VCaP (cell line): Measurements from ENCODE around the gene COL13A1.

Experiments used
- H3K27ac ChIP-seq: fragments of 450-650 bp; 2 replicates; pipeline ENCODE4 v1.5.1; 2017
- TF ChIP-seq, protein P1 (sequence below): fragments of 450-650 bp; conservative IDR thresholded peaks from 2 replicates; pipeline ENCODE4 v1.5.1; 2017; ENCODE audit warnings: mild to moderate bottlenecking, moderate library complexity

COL13A1 gene

DNA sequence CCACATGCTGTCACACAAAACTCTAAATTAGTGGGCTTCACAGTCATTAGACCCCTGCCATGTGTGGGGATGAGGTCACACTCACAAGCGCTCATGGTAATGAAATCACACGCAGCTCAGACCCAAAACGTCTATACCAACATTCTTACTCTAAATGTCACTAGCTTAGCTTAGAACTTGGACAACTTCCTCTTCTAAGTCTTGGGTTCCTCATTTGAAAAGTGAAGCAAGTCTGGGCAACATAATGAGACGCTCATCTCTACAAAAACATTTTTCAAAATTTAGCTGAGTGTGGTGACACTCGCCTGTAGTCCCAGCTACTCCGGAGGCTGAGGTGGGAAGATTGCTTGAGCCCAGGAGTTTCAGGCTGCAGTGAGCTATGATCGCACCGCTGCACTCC lies 158.2 kb downstream of the COL13A1 start:
- TF ChIP-seq, protein P1, sequence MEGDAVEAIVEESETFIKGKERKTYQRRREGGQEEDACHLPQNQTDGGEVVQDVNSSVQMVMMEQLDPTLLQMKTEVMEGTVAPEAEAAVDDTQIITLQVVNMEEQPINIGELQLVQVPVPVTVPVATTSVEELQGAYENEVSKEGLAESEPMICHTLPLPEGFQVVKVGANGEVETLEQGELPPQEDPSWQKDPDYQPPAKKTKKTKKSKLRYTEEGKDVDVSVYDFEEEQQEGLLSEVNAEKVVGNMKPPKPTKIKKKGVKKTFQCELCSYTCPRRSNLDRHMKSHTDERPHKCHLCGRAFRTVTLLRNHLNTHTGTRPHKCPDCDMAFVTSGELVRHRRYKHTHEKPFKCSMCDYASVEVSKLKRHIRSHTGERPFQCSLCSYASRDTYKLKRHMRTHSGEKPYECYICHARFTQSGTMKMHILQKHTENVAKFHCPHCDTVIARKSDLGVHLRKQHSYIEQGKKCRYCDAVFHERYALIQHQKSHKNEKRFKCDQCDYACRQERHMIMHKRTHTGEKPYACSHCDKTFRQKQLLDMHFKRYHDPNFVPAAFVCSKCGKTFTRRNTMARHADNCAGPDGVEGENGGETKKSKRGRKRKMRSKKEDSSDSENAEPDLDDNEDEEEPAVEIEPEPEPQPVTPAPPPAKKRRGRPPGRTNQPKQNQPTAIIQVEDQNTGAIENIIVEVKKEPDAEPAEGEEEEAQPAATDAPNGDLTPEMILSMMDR: no peak
- no peak overlapping the region for H3K27ac ChIP-seq

DNA sequence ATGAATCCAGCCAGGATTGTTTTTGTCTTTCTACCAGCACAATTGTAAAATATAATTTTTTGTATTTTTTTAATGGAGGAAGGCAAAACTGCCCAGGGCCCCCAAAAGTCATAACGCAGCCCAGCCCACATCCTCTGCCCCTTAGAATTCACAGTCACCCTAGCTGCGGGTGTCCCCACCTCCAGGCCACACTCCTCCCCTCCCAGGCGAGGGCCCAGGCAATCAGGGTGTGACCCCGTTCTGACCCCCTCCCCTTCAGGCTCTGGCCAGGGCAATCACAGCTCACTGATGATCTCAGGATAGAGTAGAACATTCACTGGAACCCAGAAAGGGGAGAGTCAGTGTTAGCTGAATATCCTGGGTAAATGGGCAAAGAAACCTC lies 158.9 kb downstream of the COL13A1 start:
- TF ChIP-seq, protein P1: no peak
- H3K27ac ChIP-seq: no peak overlapping the region

DNA sequence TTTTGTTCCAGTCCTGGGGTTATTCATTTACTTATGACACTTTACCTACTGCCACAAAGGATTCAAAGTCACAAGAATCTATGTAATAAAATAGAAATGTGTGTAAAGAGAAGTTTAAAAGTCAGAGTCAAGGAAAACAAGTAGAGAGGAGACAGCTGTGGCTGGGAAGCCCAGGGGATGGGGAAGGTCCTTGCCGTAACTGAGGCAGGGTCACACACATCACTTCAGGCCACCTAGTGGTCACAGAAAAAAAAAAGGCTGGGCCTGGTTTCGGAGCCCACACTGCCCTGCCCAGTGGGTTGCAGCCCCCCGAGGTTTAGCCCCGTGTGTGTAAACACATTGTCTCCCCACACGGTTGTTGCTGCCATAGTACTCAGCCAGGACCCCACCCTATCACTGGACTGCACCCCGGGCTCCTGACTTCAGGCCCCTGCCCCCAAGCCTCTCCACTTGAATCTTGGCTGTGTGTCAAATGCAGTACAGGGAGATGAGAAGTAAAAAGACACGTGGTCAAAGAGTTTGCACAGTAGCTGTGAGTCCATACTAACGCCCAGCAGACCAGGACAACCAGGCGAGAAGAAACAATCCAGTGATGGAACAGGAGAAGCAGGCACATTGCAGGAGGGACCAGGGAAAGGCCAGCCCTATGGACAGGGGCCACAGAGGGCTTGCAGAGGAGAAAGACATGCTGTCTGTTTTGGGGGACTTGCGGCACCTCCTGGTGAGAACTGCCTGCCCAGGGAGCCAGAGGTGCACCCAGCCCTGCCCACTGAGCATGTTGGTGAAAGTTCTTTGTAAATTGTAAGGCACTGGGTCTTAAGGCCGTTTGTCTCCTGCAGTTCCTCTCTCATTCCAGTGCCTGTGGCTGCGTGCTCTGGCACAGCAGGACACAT lies 159.5 kb downstream of the COL13A1 start:
- H3K27ac ChIP-seq: no peak overlapping the region
- TF ChIP-seq, protein P1: peak; percentile 56

DNA sequence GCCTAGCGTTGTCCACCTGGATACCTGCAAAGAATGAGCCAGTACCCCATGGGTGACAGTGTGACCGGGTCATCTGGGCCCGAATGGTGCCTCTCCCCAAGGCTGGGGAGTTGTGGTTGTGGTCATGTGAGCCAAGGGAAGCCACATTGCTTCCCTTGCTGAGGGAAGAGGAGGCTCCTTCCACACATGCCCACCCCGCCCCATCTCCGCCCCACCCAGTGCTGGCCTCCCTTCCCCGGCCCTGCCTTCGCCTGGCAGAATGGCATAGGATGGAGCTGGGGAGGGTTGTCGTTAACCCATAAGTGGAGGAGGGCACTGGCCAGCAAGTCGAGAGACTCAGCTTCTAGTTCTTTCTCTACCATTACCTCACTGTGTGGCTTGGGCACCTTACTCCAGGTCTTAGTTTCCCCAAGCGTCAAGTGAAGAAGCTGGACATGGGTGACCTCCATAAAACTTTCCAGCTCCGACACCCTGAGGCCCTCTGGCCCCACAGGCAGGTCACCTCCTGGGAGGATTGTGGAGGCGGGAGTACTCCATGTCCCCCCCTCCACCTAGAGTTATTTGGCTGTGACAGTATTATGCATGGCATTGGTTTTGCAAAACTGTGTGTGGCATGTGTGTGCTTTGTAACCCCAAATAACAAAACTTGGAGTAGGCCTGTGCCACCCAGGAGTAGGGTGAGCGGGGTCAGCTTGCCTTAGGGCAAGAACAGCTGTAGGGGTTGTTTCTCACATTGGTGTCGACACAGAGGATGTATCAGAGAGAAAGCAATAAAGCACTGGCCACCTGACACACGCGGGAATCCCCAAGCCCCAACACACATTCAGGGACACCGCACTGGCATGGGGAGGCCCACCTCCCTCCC lies 160.4 kb downstream of the COL13A1 start:
- TF ChIP-seq, protein P1: no peak
- no peak overlapping the region for H3K27ac ChIP-seq

DNA sequence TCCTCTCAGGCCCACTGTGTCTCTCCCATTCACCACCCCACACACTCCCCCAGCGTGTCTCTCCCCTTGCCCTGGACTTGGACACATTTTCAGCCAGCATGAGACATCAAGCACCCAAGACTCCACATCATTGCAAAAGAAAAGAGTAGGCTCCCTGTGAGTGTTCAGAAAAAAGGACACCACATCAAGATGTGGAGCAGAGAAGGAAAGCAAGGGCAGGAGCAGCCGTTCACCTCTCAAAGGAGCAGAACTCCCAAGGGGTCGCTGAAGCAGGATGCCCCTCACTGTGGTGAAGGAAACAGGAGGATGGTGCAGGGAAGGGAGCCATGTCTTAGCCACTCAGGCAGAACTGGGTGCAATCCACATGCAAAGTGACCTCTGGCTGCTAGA lies 161.0 kb downstream of the COL13A1 start:
- no peak overlapping the region for H3K27ac ChIP-seq
- TF ChIP-seq, protein P1: no peak

DNA sequence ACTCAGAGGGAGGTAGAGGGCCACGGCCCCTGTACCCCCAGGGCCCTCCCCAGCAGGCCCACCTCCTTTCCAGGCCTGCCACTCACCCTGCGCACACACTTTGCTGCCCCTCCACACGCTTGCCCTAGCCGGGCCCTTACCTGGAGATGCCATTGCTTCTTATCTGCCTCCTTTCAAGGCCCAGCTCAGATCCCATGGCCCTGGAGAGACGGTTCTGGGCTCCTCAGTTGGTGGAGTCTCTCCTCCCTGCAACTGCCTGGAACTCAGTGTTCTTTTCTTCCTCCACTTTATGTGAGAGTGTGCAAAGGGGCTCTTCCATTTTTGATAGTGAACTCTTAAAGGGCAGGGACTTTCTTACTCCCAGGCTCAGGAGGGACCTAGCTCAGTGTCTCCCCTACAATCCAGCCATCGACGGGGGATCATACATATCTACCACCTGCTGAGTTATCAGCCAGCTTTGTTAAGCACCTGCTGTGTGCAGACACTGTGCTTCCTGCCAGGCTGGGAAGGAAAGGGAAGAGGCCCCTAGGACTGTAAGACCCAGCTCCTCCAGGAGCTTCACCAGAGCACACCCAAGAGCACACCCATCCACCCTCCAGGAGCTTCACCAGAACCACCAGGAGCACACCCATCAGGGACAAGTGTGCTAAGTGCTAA lies 161.6 kb downstream of the COL13A1 start:
- TF ChIP-seq, protein P1: no peak
- H3K27ac ChIP-seq: no peak overlapping the region
